RKO (cell line): Measurements from ENCODE around the gene LRRC32.

Source experiments
- DNase-seq: peaks from one replicate; pipeline ENCODE4 v3.0.0-alpha.2; 2016; ENCODE audit warnings: low spot score

The LRRC32 gene

DNA sequence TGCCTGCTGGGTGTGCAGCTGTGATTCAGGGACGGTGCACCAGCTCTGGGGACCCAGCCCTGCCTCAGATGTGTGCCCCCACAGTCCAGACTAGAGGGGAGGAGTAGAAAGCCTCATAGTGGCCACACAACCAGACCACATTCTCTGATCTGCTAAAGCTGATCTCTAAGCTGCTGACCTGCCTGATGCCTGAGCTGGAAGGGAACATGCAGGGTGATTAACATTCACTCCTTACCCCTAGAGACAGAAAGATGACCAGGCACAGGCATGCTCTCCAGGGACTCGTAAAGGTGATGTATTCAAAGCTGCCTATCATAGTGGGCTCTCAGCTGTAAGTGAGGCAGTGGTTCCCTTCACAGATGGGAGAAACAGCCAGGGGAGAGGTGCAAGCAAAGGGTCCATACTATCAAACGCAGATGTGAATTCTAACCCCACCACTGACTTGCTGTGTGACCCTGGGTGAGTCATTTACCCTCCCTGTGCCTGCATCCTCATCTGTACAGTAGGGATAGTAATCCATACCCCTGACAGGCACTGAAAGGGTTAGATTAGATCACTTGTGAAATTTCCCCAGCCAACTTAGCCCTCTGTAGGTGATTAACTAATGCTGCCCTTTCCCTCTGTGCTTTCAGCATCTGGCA lies 29.0 kb upstream of the LRRC32 start:
- no peak for DNase-seq

DNA sequence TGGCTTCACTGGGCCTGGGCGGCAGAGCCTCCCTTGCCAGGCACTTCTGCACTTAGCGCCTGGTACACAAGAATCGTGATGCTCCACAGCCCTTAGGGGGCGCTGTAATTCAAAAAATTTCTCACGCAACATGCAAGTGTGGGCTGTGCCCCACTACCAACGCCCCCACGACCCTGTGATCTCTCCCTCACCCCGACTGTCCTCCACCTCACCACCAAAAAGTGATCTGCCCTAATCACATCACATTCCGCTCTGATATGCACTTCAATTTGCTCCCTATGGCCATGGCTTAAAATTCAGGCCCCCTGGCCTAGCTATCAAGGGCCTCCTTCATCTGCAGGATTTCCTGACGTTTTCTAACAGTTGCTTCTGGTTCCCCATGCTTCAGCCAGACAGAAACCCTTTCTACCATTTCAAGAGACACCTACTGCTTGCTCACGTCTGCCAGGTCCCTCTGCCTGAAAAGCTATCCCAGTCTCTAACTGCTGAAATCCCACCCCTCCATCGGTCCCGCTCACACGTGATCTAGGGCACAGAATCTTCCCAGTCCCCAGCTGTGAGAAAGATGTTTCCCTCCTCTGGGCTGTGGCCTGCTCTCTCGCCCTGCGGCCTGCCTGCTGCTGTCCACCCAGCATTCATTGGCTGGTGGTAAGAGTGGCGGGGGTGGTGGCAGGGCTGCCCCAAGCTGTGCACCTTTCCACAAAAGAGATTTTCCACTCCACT lies 27.9 kb upstream of the LRRC32 start:
- no peak for DNase-seq

DNA sequence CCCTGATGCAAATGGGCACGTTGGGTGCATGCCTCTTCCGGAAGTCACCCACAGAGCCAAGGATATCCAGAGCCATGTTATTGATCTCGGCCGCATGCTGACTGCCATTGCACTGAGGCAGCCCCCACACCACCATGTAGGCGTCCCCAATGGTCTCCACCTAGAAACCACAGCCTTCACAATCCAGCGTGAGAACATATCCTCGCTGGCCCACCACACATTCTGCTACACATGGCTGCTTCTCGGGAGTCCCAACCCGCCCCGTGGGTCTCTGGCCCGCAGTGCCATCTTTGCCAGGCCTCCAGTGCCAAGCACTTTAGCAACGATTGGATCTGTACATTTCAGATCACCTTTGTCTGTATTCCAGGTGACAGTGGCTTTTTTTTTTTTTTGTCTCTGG lies 26.2 kb upstream of the LRRC32 start:
- no peak for DNase-seq

DNA sequence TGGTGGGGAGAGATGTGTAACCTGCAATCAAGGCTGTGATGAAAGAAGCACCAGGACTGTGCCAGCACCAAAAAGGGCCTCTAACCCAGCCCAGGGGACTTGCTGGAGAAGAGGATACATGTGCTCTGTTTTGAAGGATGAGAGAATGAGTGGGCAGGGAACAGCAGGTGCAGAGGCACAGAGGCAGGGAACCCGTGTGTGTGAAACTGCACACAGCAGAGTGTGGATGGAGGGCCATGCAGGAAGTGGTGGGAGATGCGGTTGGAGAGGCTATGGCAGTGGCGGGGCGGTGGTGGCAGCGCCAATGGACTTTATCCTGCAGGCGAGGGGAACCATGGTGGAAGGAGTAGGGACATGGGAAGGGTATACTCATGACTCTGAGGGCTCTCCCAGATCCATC lies 25.2 kb upstream of the LRRC32 start:
- DNase-seq: no peak

DNA sequence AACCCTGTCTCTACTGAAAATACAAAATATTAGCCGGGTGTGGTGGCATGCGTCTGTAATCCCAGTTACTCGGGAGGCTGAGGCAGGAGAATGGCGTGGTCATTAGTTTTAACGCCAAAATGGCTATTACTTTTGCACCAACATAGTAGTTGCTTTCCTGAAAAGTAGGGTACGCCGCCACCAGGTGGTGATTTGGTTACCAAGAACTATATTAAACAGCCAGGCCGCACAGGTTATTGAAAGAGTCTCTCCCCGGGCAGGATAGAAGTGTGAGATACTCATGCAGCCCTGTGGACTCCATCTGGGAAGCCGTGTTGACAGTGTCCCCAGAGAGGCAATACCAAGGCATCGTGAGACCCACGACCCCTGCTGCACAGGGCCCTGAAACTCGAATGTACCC lies 24.6 kb upstream of the LRRC32 start:
- no peak for DNase-seq

DNA sequence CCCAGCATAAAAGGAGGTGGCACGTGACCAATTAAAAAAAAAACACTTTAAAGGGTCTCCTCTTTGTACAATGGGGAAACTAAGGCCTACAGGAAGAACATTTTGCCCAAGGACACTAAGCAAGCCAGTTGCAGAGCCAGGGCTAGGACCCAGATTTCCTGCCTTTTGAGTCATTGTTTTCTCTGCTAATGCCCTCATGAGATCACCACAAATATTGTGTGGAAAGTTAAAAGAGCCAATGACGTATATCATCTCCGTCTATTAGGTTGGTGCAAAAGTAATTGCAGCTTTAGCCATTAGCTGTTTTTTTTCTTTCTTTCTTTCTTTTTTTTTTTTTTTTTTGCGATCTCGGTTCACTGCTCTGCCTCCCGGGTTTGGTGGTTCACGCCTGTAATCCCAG lies 24.1 kb upstream of the LRRC32 start:
- DNase-seq: peak; percentile 34

DNA sequence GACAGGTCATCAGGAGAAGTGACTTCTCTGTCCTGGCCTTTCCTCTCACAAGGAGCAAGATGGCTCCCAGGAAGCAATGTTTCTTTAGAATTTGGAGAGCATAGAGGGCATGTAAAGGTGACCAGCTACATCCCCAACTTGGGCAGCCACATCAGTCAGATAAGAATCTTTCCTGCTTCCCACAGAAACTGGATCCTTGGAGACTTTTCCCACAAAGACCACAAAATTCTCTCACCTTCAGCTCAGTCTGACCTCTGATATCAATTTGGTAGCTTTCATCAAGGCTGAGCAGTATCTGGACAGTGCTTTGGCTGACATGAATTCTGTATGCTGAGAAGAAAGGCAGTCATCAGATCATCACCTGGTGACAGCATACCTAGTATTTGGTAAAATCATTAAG lies 23.3 kb upstream of the LRRC32 start:
- DNase-seq: no peak

DNA sequence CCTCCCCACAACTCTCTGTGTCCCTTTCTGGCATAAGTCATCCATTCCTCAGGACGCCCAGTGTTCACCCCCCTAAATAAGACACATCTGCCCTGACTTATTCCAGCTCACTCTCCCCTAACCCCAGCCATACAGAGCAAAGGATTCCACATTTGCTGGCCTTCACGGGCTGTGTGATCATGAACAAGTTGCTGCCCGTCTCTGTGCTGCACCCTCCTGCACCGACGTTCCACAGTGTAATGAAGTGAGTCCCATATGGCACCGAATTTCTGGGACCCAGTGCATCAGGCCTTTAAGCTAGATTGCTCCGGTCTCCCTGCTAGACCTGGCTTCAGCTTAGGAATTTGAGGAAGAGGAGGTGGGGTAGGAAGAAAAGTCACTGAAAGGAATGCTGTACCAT lies 22.4 kb upstream of the LRRC32 start:
- DNase-seq: no peak

DNA sequence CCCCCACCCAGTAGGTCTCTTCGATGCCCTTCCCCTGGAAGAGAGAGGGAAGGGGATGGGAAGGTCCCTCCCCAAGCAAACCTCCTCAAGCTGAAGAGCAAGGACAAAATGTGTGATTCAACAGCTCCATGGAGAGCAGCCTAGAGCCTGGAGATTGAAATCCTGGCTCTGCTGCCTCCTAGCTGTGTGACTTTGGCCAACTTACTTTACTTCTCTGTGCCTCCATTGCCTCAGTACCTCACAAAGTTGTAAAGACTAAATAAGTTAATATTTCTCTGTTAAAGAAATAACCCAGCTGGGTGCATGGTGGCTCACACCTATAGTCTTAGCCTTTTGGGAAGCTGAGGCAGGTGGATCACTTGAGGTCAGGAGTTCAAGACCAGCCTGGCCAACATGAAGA lies 21.1 kb upstream of the LRRC32 start:
- DNase-seq: no peak

DNA sequence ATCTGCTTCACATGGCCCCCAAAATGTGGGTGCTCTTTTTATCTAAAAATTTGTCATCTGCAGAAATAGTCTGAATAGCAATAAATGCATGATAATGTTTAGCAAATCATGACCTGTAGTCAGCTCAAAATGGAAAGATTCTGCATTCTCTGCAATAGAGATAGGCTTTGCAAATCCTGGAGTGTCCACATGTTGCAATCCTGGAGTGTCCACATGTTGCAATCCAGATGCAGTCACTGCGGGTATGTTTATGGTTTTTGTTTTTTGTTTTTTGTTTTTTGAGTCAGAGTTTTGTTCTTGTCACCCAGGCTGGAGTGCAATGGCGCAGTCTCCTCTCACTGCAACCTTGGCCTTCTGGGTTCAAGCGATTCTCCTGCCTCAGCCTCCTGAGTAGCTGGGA lies 20.2 kb upstream of the LRRC32 start:
- DNase-seq: no peak

DNA sequence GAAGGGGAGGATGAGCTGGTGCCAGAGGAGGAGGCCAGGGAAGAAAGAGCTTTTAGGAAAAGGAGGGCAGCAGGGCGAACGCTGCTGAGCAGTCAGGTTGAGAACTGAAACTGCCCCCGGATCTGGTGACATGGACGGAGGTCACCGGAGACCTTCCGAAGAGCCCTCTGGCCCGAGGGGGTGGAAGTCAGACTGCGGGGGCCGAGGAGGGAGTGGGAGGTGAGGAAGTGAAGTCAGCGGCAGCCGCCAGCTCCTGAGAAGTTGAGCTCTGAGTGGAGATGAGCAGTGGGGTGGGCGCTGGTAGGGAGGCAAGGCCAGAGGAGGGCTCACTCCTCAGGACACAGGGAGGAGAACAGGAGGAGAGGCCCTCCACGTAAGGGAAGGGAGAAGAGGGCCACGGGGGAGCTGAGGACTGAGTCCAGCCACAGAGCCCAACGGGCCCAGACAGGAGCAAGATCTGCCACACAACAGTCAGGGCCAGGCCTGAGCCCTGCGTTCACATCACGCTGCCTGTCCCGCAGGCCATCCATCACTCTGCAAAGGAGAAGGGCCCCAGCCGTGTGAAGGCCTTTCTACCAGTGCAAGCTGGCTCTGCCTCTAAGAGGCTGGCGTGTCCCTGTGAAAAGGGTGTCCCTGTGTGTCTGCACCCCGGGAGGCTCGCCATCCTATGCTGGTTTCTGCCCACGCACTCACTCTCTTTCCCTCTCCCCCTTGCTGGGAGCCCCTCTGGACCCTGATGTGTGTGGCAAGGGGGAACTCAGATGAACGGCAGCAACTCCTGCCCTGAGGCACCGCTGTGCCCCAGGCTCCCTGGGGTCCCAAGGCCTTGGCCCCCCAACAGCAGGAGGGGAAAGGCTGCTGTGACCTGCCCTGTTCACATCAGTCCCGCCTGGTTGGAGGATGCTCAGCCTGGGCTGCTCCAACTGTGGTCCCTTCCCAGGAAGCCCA lies 19.0 kb upstream of the LRRC32 start:
- no peak for DNase-seq

DNA sequence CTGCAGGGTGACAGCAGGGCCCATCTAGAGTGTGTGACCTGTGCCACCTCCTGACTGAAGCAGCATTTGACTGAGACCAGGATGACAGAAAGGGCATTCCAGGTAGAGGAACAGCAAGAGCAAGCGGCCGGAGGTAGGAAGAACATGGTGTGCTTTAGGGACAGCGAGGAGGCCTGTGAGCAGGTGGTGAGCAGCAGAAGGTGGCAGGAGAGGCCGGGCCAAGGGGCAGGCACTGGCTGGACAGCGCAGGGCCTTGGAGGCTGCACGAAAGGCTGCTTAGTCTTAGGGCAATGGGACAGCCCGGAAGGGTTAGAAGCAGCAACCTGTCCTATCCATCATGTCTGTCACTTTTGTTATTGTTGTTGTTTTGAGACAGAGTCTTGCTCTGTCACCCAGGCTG lies 17.6 kb upstream of the LRRC32 start:
- no peak for DNase-seq

DNA sequence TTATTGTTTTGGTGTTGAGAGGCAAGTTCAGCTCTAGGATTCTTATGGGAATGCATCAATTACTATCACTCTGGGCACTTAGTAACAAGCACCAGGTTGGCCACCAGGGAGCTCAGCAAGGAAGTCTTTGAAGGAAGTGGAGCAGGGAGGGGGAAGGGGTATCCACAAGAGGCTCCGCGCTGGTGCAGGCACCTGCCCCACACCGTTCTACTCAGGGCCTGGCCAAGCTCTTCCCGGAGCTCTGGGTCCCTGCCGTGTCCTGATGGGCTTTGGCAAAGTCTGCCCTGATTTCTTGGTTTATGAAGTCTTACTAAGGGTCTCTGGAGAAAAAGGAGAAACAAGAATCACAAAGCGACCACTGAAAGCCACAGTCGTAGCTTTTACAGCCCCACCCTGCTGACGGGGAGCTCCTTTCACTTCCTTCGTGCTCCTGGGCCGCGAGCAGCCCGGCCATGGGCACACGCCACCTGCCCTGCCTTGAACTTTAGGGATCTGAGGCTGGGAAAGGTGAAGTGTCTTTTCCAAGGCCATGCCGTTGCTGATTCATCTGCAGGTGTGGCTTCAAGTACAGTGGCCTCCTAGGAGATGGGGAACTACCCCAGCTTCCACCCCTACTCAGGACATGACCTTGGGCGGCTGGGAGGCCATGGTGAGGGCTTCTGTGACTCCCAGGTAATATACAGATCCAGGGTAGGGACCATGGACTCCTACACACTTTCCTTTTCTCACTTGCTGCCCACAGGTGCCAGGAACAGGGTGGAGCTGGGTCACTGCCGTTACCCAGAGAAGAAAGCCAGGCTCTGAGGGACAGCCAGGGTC lies 15.9 kb upstream of the LRRC32 start:
- DNase-seq: no peak

DNA sequence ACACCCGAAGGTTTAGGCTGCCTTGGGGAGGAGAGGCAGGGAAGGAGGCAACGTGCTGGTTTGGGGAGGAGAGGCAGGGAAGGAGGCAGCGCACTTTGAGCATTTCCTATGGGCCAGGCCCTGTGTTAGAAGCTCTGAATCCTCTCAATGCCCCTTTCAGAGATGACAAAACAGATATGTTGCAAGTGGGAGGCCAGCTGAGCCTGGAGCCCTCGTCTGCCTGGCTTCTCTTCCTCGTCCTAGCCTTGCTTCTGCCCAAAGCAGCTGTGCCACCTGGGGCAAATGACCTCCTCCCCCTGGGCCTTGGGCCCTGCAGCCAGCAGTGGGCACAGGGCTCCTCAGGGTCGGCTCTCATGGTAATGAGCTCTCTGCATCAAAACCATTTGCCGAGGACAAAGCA lies 15.3 kb upstream of the LRRC32 start:
- DNase-seq: no peak

DNA sequence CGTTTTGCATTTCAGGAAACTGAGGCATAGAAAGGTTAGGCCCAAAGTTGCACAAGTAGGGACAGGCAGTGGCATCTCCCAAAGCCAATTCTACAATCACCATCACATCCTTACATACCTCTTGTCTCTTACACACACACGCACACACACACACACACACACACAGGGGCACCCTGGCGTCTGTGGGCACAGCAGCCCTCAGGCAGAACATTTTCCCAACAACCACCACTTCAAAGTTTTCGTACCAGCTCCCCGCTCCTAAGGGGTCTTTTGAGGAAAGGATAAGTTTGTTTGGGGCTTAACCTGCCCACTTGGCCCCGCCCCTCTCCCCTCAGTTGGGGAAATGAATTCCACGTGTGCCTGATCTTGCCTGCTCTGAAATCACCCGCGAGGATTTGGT lies 14.7 kb upstream of the LRRC32 start:
- no peak for DNase-seq

DNA sequence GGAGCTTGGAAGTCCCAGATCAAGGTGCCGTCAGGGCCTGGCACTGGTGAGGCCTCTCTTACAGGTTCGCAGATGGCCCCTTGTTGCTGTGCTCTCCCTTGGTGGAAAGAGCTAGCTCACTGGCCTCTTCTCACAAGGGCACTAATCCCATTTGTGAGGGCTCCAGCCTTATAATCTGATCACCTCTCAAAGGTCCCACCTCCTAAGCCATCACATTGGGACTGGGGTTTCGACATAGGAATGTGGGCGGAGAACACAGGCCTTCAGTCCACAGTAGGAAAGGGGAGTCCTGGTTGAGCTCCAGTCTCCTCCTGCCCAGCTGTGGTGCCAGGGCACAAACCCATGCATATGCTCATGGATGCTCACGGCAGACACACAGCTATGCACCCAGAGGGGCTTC lies 14.0 kb upstream of the LRRC32 start:
- no peak for DNase-seq

DNA sequence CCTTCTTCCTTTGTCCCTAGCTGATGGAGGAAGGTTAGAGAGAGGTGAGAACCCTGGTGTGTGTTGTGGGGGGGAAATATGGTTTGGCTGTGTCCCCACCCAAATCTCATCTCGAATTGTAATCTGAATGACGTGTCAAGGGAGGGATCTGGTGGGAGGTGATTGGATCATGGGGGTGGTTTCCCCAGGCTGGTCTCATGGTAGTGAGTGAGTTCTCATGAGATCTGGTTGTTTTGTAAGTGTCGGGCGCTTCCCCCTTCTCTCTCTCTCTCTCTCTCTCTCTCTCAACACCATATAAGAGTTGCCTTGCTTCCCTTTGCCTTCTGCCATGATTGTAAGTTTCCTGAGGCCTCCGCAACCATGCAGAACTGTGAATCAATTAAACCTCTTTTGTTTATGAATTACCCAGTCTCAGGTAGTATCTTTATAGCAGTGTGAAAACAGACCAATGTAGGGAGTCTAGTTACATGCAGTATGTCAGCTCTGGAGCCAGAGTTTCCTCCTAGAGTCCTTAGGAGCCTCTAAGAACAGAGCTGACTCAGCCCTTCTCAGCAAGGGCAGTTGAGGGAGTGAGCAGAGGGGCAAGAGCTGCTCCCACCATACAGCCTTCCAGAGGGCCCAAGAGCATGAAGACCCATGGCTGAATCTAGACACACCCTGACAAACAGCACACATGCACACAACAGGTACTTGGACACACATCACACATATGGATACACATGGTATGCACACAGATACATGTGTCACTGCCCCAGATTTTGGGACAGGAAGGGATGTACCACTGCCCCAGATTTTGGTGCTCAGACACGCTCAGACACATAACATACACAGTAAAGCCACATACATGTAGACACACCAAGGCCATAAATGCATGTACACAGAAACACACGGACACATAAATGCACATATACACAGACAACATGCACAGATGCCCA lies 12.9 kb upstream of the LRRC32 start:
- no peak for DNase-seq

DNA sequence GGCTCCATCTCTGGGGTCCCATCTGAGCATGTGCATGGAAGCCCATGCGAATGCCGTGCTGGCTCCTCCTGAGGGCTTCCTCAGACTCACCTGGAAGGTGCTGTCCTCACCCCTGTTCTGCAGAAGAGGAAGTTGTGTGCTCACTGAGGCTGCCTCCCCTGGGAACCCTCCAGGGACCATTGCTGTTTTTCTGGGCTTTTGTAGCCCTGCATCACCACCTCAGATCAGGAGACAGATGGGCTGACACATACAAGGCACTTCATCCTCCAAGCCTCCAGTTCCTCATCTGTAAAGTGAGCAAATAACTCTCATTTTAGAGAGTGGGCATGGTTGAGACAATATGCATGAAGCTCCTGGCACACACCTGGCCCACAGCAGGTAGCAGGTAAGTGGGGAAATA lies 12.1 kb upstream of the LRRC32 start:
- no peak for DNase-seq

DNA sequence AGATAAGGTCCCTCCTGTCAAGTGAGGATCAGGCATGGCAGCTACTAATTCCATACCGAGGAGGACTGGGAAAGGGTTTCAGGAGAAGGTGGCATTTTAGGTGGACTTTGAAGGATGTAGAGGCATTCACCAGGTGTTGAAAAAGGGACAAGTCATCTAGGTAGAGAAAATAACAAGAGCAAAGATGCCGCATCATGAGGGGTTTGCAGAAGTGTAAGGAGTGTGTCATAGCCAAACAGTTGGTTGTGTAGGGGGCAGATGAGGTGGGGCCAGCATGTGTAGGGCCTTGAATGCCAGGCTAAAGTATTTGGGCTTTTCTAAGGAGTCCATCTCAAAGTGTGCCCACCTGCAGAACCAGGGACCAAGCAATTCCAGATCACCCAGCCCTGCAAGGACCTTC lies 11.6 kb upstream of the LRRC32 start:
- DNase-seq: no peak

DNA sequence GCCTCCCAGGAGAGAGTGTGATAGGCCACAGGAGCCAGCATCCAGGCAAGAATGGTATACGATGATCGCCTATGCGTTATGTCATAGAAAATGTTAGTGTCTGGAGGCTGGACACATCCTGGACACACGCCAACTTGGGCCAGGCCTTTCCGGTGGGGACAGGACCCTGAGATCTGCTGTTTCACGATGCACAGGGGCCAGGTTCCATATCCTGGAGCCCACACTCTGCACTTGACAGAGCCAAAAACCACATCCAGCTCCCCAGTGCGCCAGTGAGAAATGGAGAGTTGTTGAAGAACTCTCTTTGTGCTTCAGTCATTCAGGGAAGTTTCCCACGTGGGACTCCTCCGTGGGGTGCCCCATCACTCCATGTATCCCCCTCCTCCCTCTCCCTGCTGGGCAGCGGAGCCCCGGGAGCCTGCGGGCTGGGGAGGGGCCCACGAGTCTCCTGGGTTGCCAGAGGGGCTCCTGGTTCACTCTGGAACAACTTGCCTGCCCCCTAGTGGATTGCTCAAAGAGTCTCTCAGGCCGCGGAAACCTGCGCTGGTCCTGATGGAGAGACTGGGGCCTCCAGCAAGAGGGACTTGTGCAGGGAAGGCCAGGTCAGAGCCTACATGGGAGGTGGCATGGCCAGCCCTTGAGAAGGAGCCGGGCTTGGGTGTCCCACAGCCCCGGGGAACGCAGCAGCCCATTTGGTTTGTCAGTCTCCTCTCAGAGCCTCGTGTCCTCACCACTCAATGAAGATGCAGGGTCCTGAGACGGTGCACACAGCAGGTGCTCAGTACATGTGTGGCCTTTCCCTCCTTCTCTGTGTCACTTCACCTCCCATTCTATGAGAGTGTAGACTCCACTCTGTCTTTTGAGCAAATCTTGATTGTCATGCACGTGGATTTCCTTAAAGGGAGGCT lies 10.2 kb upstream of the LRRC32 start:
- peak; percentile 52 for DNase-seq
